NCI-H2029 (cell line): Measurements from ENCODE around the gene TMEM80.

ENCODE experiments used
- DNase-seq: peaks from one replicate; lab custom pipeline; 2025; lab: John Stamatoyannopoulos, UW

The TMEM80 gene

GRCh38 chr11:746289-747157 lies 50.9 kb downstream of the TMEM80 start:
- no peak for DNase-seq

GRCh38 chr11:747158-748006 lies 51.8 kb downstream of the TMEM80 start, which contains the start of gene TALDO1:
Gene TALDO1 (plus strand): TSS chr11:747464. CDS start chr11:747482, 18 bp downstream.
- DNase-seq: peak; percentile 87

GRCh38 chr11:748007-748359 lies 52.4 kb downstream of the TMEM80 start:
- no peak for DNase-seq

GRCh38 chr11:749731-750130 lies 54.1 kb downstream of the TMEM80 start:
- DNase-seq: no peak
